ENCODE results near the gene ASGR1. TPM values are rescaled to one million over a fixed set of nuclear protein-coding genes. Genes with fewer than 3 reads are reported as not detected.

ASGR1 gene
- total and polyA plus RNA-seq, 12 donors = 0.32 to 1.2 (median 0.58) TPM; not detected in 2

DNA sequence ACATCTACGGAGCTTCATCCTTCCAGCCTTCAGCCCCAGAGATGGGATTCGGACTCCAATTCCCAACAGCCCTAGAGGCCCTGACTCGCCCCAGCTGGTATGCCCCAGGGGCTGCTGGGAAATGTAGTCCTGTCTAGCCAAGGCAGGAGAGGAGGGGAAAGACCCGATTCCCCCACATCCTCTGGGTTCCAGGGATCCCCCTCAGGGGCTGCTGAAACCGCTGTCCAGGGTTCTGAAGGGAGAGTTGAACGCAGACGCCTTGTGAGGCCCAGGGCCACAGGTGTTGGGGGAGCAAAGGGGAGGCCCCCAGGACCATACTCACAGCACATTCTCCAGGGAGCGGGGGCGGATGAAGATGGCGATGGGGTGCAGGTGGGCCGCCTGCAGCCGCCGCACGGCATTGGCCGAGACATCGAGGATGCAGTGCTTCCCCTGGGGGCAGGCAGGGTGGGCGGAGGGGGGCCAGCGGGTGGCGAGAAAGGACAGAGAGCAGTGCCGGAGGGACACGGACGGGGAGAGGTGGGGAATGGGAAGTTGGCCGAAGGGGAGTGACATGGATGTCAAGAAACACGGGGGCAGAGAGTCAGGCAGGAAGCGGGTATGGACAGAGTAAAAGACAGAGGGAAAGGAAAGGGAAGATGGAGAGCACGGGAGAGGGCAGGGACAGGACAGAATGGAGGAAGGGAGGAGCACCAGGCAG, 12.6 kb upstream of the ASGR1 start:
- no peaks in the 10 kb centered on the region for H3K9me3 ChIP-seq
- no peaks in the 10 kb centered on the region for H3K27me3 ChIP-seq
- TF ChIP-seq, protein P1, sequence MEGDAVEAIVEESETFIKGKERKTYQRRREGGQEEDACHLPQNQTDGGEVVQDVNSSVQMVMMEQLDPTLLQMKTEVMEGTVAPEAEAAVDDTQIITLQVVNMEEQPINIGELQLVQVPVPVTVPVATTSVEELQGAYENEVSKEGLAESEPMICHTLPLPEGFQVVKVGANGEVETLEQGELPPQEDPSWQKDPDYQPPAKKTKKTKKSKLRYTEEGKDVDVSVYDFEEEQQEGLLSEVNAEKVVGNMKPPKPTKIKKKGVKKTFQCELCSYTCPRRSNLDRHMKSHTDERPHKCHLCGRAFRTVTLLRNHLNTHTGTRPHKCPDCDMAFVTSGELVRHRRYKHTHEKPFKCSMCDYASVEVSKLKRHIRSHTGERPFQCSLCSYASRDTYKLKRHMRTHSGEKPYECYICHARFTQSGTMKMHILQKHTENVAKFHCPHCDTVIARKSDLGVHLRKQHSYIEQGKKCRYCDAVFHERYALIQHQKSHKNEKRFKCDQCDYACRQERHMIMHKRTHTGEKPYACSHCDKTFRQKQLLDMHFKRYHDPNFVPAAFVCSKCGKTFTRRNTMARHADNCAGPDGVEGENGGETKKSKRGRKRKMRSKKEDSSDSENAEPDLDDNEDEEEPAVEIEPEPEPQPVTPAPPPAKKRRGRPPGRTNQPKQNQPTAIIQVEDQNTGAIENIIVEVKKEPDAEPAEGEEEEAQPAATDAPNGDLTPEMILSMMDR (IDR thresholded peaks at IDR 0.05) = no peak
- H3K27ac ChIP-seq = no peak overlapping the region
- H3K36me3 ChIP-seq = peaks cover 0 to 58% (median 17%) of the 10 kb centered on the region in 9 donors
- intact Hi-C loops (cut with DNase I) = no loop called here
- ATAC-seq = peak; percentile 52 to 82 (median 77)
- WGBS, 2 donors = 61 to 73% methylated on average over 26 of the region's 26 CpGs
- no peaks in the 10 kb centered on the region for H3K4me1 ChIP-seq
- DNase-seq = peak in 1 of 2 donors; percentile 63
- no peak overlapping the region for H3K4me3 ChIP-seq

DNA sequence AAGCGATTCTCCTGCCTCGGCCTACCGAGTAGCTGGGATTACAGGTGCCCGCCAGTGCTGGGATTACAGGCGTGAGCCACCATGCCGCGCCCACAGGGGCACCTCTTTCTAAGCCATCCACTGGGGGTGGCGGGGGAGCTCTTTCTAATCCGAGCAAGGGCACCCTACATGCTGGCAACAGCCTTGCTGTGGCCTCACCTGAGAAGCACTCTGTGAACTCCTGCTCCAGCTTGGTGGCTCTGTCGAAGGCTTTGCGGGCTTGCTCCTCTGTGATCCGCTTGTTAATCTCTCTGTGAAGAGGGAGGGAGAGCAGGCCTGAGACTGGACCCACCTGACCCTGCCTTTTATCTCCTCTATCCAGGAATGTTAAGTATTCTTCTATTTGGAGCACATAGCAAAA, 11.9 kb upstream of the ASGR1 start:
- H3K36me3 ChIP-seq = peaks cover 0 to 52% (median 11%) of the 10 kb centered on the region in 9 donors
- intact Hi-C loops (cut with DNase I) = no loop called here
- TF ChIP-seq, protein P1 (IDR thresholded peaks at IDR 0.05) = no peak
- 88 to 91% methylated on average over 12 of the region's 12 CpGs for whole genome bisulfite sequencing, 2 donors
- no peaks in the 10 kb centered on the region for H3K27me3 ChIP-seq
- no peak for DNase-seq
- no peaks in the 10 kb centered on the region for H3K4me1 ChIP-seq
- no peak overlapping the region for H3K4me3 ChIP-seq
- no peaks in the 10 kb centered on the region for H3K9me3 ChIP-seq
- H3K27ac ChIP-seq = no peak overlapping the region
- ATAC-seq = peak in 3 of 8 donors; percentile 4 to 13 (median 5)

DNA sequence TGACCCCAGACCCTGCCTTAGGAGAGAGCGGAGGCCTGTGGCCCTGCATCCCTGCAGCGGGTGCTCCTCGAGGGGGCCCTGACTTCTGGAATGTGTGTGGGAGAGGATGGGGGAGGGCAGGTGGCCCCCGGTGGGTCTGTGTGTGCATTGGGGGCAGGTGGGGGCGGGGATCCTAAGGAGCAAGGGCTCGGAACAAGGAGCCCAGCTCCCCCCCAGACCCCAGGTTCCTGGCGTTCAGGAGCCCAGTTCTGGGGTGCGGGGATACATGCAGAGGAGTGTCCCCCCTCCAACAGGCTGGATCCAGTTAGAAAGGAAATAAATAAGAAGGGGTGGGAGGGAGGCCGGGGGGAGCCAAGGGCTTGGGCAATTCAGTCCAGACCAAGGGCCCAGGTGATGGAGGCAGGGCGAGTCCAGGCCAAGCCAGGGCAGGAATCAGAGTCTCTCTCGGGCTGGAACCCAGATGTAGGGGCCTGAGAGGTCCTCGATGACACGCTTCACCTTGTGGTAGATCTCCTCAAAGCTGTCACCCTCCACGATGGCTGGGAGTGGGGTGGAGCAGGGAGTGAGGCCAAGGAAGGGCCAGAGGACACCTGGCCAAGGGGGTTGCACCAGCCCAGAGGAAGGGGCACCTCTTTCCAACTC, 11.2 kb upstream of the ASGR1 start:
- Histone ChIP-seq H3K9me3 (no peaks in the 10 kb centered on the region), H3K36me3 (peaks cover 0 to 45% (median 5%) of the 10 kb centered on the region in 9 donors), H3K4me3 (no peak overlapping the region), H3K27ac (no peak overlapping the region), H3K4me1 (no peaks in the 10 kb centered on the region), H3K27me3 (no peaks in the 10 kb centered on the region)
- intact Hi-C loops (cut with DNase I) = no loop called here
- TF ChIP-seq, protein P1 (IDR thresholded peaks at IDR 0.05) = no peak
- DNase-seq (no peak), ATAC-seq (peak in 1 of 8 donors; percentile 10)
- WGBS, 2 donors = 87 to 89% methylated on average over 14 of the region's 14 CpGs

DNA sequence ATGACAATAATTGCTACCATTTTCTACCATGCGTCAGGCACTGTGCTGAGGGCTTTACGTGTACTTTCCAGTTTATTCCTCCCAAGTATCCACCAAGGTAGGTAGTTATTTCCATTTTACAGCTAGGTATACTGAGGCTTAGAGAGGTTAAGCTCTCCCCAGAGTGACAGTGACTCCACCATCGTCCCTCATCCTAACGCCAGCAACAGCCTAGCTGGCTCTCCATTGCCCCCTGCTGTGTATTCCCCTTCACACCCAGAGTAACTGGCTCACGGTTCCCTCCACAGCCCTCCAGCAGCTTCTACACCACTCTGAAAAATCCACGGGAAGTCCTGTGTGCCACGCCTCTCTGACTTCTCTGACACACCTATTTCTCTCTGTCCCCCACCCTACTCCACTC, 7.1 kb upstream of the ASGR1 start:
- H3K9me3 ChIP-seq = no peaks in the 10 kb centered on the region

More for the DNA sequence above, 7.1 kb upstream of the ASGR1 start:
- intact Hi-C loops (cut with DNase I) = no loop called here
- Histone ChIP-seq H3K36me3 (peaks cover 0 to 13% (median 0%) of the 10 kb centered on the region in 9 donors), H3K27me3 (no peaks in the 10 kb centered on the region), H3K4me1 (peaks cover 0 to 4% (median 0%) of the 10 kb centered on the region in 9 donors), H3K4me3 (no peak overlapping the region), H3K27ac (no peak overlapping the region)
- 59 to 66% methylated on average over 7 of the region's 7 CpGs for WGBS, 2 donors
- DNase-seq (no peak), ATAC-seq (no peak)
- TF ChIP-seq, protein P1 (IDR thresholded peaks at IDR 0.05) = peak in 4 of 9 donors; percentile 9 to 33 (median 12)

Data from heart right ventricle (tissue), 16 donors.